Measurements from ENCODE around the gene PIP5K1B. TPM values are rescaled to one million over a fixed set of nuclear protein-coding genes. Genes with fewer than 3 reads are reported as not detected.

PIP5K1B gene
- total and polyA plus RNA-seq, 2 of the 13 experiments (the other 11 are each of a cell fraction or from before 2014, with no cell fraction given): 15.8 to 17.5 TPM

GRCh38 chr9:69035438-69036308 lies 330.6 kb downstream of the PIP5K1B start, which contains the start of gene FXN (continued):
- TF ChIP-seq, protein P1, sequence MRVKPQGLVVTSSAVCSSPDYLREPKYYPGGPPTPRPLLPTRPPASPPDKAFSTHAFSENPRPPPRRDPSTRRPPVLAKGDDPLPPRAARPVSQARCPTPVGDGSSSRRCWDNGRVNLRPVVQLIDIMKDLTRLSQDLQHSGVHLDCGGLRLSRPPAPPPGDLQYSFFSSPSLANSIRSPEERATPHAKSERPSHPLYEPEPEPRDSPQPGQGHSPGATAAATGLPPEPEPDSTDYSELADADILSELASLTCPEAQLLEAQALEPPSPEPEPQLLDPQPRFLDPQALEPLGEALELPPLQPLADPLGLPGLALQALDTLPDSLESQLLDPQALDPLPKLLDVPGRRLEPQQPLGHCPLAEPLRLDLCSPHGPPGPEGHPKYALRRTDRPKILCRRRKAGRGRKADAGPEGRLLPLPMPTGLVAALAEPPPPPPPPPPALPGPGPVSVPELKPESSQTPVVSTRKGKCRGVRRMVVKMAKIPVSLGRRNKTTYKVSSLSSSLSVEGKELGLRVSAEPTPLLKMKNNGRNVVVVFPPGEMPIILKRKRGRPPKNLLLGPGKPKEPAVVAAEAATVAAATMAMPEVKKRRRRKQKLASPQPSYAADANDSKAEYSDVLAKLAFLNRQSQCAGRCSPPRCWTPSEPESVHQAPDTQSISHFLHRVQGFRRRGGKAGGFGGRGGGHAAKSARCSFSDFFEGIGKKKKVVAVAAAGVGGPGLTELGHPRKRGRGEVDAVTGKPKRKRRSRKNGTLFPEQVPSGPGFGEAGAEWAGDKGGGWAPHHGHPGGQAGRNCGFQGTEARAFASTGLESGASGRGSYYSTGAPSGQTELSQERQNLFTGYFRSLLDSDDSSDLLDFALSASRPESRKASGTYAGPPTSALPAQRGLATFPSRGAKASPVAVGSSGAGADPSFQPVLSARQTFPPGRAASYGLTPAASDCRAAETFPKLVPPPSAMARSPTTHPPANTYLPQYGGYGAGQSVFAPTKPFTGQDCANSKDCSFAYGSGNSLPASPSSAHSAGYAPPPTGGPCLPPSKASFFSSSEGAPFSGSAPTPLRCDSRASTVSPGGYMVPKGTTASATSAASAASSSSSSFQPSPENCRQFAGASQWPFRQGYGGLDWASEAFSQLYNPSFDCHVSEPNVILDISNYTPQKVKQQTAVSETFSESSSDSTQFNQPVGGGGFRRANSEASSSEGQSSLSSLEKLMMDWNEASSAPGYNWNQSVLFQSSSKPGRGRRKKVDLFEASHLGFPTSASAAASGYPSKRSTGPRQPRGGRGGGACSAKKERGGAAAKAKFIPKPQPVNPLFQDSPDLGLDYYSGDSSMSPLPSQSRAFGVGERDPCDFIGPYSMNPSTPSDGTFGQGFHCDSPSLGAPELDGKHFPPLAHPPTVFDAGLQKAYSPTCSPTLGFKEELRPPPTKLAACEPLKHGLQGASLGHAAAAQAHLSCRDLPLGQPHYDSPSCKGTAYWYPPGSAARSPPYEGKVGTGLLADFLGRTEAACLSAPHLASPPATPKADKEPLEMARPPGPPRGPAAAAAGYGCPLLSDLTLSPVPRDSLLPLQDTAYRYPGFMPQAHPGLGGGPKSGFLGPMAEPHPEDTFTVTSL (CRISPR knock-in tag; IDR thresholded peaks at IDR 0.05; ENCODE audit: borderline replicate concordance): no peak
- TF ChIP-seq ZNF644 (CRISPR knock-in tag; IDR thresholded peaks at IDR 0.05; ENCODE audit: low read depth) (no peak), ZNF816 (CRISPR knock-in tag; IDR thresholded peaks at IDR 0.05; ENCODE audit: borderline replicate concordance) (no peak), ZNF468 (CRISPR knock-in tag; IDR thresholded peaks at IDR 0.05) (no peak), MTA1 (CRISPR knock-in tag; IDR thresholded peaks at IDR 0.05; ENCODE audit: borderline replicate concordance) (no peak; the same call in 1 of the 2 replicates), ETV6 (CRISPR knock-in tag; conservative IDR thresholded peaks at IDR 0.05) (0 out of 2 replicates have a peak, but pooled peaks have one; percentile 51), ZNF761 (CRISPR knock-in tag; conservative IDR thresholded peaks at IDR 0.05) (peak; percentile 79), ZNF775 (CRISPR knock-in tag; IDR thresholded peaks at IDR 0.05; ENCODE audit: borderline replicate concordance) (no peak), KLF13 (CRISPR knock-in tag; IDR thresholded peaks at IDR 0.05) (no peak), ZBTB7B (CRISPR knock-in tag; IDR thresholded peaks at IDR 0.05) (0 out of 2 replicates have a peak, but pooled peaks have one; percentile 34), ZNF382 (CRISPR knock-in tag; IDR thresholded peaks at IDR 0.05; ENCODE audit: borderline replicate concordance) (no peak), ZNF329 (CRISPR knock-in tag; IDR thresholded peaks at IDR 0.05; ENCODE audit: low read depth) (peak; percentile 5; the same call in 1 of the 2 replicates), KAT8 (CRISPR knock-in tag; IDR thresholded peaks at IDR 0.05) (peak; percentile 74), ZNF792 (CRISPR knock-in tag; IDR thresholded peaks at IDR 0.05) (peak; percentile 67), ZNF124 (CRISPR knock-in tag; IDR thresholded peaks at IDR 0.05) (0 out of 2 replicates have a peak, but pooled peaks have one; percentile 59), SMAD9 (CRISPR knock-in tag; IDR thresholded peaks at IDR 0.05) (no peak), ARNT (IDR thresholded peaks at IDR 0.05) (no peak), PTBP1 (IDR thresholded peaks at IDR 0.05; ENCODE audit: low read depth, low read length, poor library complexity, severe bottlenecking) (no peak), AHR (CRISPR knock-in tag; IDR thresholded peaks at IDR 0.05) (peak; percentile 70), RFXAP (CRISPR knock-in tag; IDR thresholded peaks at IDR 0.05; ENCODE audit: borderline replicate concordance) (peak; percentile 67; the same call in 1 of the 2 replicates), ZNF598 (CRISPR knock-in tag; IDR thresholded peaks at IDR 0.05; ENCODE audit: borderline replicate concordance) (0 out of 2 replicates have a peak, but pooled peaks have one; percentile 47), ZNF878 (CRISPR knock-in tag; IDR thresholded peaks at IDR 0.05) (no peak), MEIS2 (CRISPR knock-in tag; IDR thresholded peaks at IDR 0.05) (no peak; the same call in none of the 2 replicates), PRPF4 (IDR thresholded peaks at IDR 0.05; ENCODE audit: low read depth, low read length, poor library complexity, severe bottlenecking) (no peak)
- TF ChIP-seq, protein P2, sequence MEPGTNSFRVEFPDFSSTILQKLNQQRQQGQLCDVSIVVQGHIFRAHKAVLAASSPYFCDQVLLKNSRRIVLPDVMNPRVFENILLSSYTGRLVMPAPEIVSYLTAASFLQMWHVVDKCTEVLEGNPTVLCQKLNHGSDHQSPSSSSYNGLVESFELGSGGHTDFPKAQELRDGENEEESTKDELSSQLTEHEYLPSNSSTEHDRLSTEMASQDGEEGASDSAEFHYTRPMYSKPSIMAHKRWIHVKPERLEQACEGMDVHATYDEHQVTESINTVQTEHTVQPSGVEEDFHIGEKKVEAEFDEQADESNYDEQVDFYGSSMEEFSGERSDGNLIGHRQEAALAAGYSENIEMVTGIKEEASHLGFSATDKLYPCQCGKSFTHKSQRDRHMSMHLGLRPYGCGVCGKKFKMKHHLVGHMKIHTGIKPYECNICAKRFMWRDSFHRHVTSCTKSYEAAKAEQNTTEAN (CRISPR knock-in tag; conservative IDR thresholded peaks at IDR 0.05): peak; percentile 86
